Non-pigmented ciliary epithelial cell (primary cell): ENCODE results near the gene PPP2R5B.

Experiments used
- DNase-seq: peaks from one replicate; pipeline ENCODE4 v3.0.0-alpha.2; 2010; ENCODE audit warnings: low read depth

PPP2R5B gene

GRCh38 chr11:64908766-64909165 is 15.7 kb upstream of the PPP2R5B start:
- no peak for DNase-seq

- no peak for DNase-seq
These were observed 14.7 kb upstream of the PPP2R5B start for GRCh38 chr11:64909653-64910343.

- no peak for DNase-seq
These were observed 13.9 kb upstream of the PPP2R5B start for GRCh38 chr11:64910451-64911093.

- DNase-seq = no peak
These were observed 13.3 kb upstream of the PPP2R5B start for GRCh38 chr11:64911142-64911541.

- no peak for DNase-seq
These were observed 12.8 kb upstream of the PPP2R5B start for GRCh38 chr11:64911689-64912088.

GRCh38 chr11:64913171-64913727 is 11.2 kb upstream of the PPP2R5B start:
- DNase-seq = no peak

GRCh38 chr11:64914123-64914522 is 10.4 kb upstream of the PPP2R5B start:
- DNase-seq = no peak

- no peak for DNase-seq
These were observed 9.1 kb upstream of the PPP2R5B start for GRCh38 chr11:64915376-64915887.

GRCh38 chr11:64916040-64916774 is 8.3 kb upstream of the PPP2R5B start:
- DNase-seq = no peak

- peak; percentile 99 for DNase-seq
These were observed 7.5 kb upstream of the PPP2R5B start, which contains the start of gene ATG2A for GRCh38 chr11:64916775-64917662. ATG2A (minus strand) TSS chr11:64917209; CDS start chr11:64917135, 74 bp downstream.

GRCh38 chr11:64917663-64917995 is 6.9 kb upstream of the PPP2R5B start:
- no peak for DNase-seq

GRCh38 chr11:64918017-64918416 is 6.5 kb upstream of the PPP2R5B start:
- no peak for DNase-seq

- no peak for DNase-seq
These were observed 4.9 kb upstream of the PPP2R5B start for GRCh38 chr11:64919627-64920026.

GRCh38 chr11:64920124-64920523 is 4.4 kb upstream of the PPP2R5B start:
- no peak for DNase-seq

- DNase-seq = no peak
These were observed 3.1 kb upstream of the PPP2R5B start for GRCh38 chr11:64921384-64921783.

- no peak for DNase-seq
These were observed 1.3 kb upstream of the PPP2R5B start for GRCh38 chr11:64923151-64923661.

GRCh38 chr11:64924910-64925284 is 408 bp downstream of the PPP2R5B start:
- DNase-seq = no peak

GRCh38 chr11:64925536-64926436 is 1.3 kb downstream of the PPP2R5B start:
- no peak for DNase-seq

- DNase-seq = no peak
These were observed 2.2 kb downstream of the PPP2R5B start for GRCh38 chr11:64926689-64927088.

GRCh38 chr11:64928957-64929356 is 4.5 kb downstream of the PPP2R5B start:
- no peak for DNase-seq
